DND-41 (cell line): ENCODE data around the gene CTXND1.

Experiments
- ATAC-seq: fragments of 200-7000 bp; cut with Tn5 transposase; 3 replicates; pipeline ENCODE4 v1.9.1; 2021; ENCODE audit warnings: low read depth; ENCODE audit not compliant: insufficient read depth
- DNase-seq: peaks from one replicate; pipeline ENCODE4 v3.0.0-alpha.2; 2020
- H2AFZ ChIP-seq: 2 replicates; pipeline ENCODE4 v1.6.0; 2012; ENCODE audit warnings: low read depth, low read length
- H3K27ac ChIP-seq: 2 replicates; pipeline ENCODE4 v1.5.1; 2012; ENCODE audit warnings: low read length, inconsistent platforms
- H3K27me3 ChIP-seq: fragments of 200-600 bp; sonication (generic); 2 replicates; pipeline ENCODE4 v1.6.0; 2012; ENCODE audit warnings: low read length, mild to moderate bottlenecking, inconsistent platforms; ENCODE audit not compliant: insufficient read depth, poor library complexity
- H3K36me3 ChIP-seq: 2 replicates; pipeline ENCODE4 v1.5.1; 2012; ENCODE audit warnings: low read length, inconsistent platforms; ENCODE audit not compliant: insufficient read depth
- H3K4me1 ChIP-seq: 2 replicates; pipeline ENCODE4 v1.5.1; 2012; ENCODE audit warnings: mild to moderate bottlenecking, low read length; ENCODE audit not compliant: insufficient read depth
- H3K4me2 ChIP-seq: 2 replicates; pipeline ENCODE4 v1.6.0; 2012; ENCODE audit warnings: mild to moderate bottlenecking, moderate library complexity, low read length, inconsistent platforms; ENCODE audit not compliant: insufficient read depth
- H3K4me3 ChIP-seq, 2 experiments: fragments of 200-600 bp in 1 of 2; shearing (Covaris generic) in 1 of 2; 2 replicates each; pipeline ENCODE4 v1.5.1; 2012 to 2016; ENCODE audit warnings: inconsistent platforms in 2 of 2, low read length in 2 of 2, mild to moderate bottlenecking in 2 of 2, low read depth in 1 of 2, moderate library complexity in 1 of 2
- H3K79me2 ChIP-seq: 2 replicates; pipeline ENCODE4 v1.6.0; 2012; ENCODE audit warnings: low read length, inconsistent platforms; ENCODE audit not compliant: insufficient read depth
- H3K9ac ChIP-seq: 2 replicates; pipeline ENCODE4 v1.6.0; 2012; ENCODE audit warnings: low read depth, mild to moderate bottlenecking, inconsistent platforms, low read length, moderate library complexity
- H3K9me3 ChIP-seq: 2 replicates; pipeline ENCODE4 v1.5.1; 2012; ENCODE audit warnings: low read length, moderate library complexity, mild to moderate bottlenecking, inconsistent platforms; ENCODE audit not compliant: insufficient read depth, severe bottlenecking
- H4K20me1 ChIP-seq: 2 replicates; pipeline ENCODE4 v1.6.0; 2012; ENCODE audit warnings: low read length; ENCODE audit not compliant: insufficient read depth
- EZH2 ChIP-seq: IDR thresholded peaks from 3 replicates; pipeline ENCODE4 v1.6.1; 2012; ENCODE audit warnings: borderline replicate concordance, low read depth, mild to moderate bottlenecking, moderate library complexity, low read length, inconsistent platforms; ENCODE audit not compliant: severe bottlenecking
- TF ChIP-seq, protein P1 (sequence below): IDR thresholded peaks from 2 replicates; pipeline ENCODE4 v1.5.1; 2012; ENCODE audit warnings: borderline replicate concordance, low read length, moderate library complexity, mild to moderate bottlenecking; ENCODE audit not compliant: poor library complexity, severe bottlenecking; ENCODE audit errors: extremely low read depth

The CTXND1 gene

DNA sequence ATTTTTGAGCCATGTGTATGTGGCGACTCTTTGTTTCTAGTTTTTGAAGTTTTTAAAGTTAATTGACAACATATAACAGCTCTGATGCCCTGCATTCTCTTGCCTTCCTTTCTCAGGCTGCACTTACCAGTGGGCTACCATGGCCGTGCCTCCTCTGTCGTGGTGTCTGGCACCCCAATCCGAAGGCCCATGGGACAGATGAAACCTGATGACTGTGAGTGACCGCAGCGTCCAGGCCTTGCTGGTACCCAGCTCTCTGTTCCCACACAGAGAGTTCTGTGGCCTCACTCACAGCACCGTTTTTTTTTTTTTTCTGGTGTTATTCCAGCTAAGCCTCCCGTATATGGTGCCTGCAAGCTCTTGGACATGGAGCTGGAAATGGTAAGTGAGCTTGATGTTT is 84.1 kb downstream of the CTXND1 start:
- no peaks in the 10 kb centered on the region for H3K9me3 ChIP-seq
- no peak for TF ChIP-seq EZH2
- TF ChIP-seq, protein P1, sequence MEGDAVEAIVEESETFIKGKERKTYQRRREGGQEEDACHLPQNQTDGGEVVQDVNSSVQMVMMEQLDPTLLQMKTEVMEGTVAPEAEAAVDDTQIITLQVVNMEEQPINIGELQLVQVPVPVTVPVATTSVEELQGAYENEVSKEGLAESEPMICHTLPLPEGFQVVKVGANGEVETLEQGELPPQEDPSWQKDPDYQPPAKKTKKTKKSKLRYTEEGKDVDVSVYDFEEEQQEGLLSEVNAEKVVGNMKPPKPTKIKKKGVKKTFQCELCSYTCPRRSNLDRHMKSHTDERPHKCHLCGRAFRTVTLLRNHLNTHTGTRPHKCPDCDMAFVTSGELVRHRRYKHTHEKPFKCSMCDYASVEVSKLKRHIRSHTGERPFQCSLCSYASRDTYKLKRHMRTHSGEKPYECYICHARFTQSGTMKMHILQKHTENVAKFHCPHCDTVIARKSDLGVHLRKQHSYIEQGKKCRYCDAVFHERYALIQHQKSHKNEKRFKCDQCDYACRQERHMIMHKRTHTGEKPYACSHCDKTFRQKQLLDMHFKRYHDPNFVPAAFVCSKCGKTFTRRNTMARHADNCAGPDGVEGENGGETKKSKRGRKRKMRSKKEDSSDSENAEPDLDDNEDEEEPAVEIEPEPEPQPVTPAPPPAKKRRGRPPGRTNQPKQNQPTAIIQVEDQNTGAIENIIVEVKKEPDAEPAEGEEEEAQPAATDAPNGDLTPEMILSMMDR: no peak
- H3K36me3 ChIP-seq: no peaks in the 10 kb centered on the region
- no peak overlapping the region for H3K27ac ChIP-seq
- H3K27me3 ChIP-seq: no peaks in the 10 kb centered on the region
- H2AFZ ChIP-seq: no peak overlapping the region
- H3K4me2 ChIP-seq: no peak overlapping the region
- ATAC-seq (no peak), DNase-seq (no peak)
- no peaks in the 10 kb centered on the region for H3K4me1 ChIP-seq
- no peaks in the 10 kb centered on the region for H3K79me2 ChIP-seq
- H4K20me1 ChIP-seq: no peaks in the 10 kb centered on the region
- no peak overlapping the region for H3K9ac ChIP-seq
- no peak overlapping the region for H3K4me3 ChIP-seq

GRCh38 chr15:80163897-80164296 is 88.1 kb downstream of the CTXND1 start:
- Histone ChIP-seq H3K27ac (no peak overlapping the region), H2AFZ (no peak overlapping the region), H3K79me2 (no peaks in the 10 kb centered on the region), H4K20me1 (no peaks in the 10 kb centered on the region), H3K36me3 (peaks cover 9% of the 10 kb centered on the region; the same call in 1 of the 2 replicates), H3K9ac (no peak overlapping the region), H3K9me3 (no peaks in the 10 kb centered on the region), H3K4me1 (peaks cover 16% of the 10 kb centered on the region), H3K27me3 (no peaks in the 10 kb centered on the region), H3K4me2 (no peak overlapping the region), H3K4me3 (no peak overlapping the region)
- ATAC-seq: no peak
- TF ChIP-seq, protein P1: no peak
- TF ChIP-seq EZH2: no peak
- no peak for DNase-seq

GRCh38 chr15:80163217-80163616 is 88.8 kb downstream of the CTXND1 start:
- Histone ChIP-seq H3K4me1 (peaks cover 16% of the 10 kb centered on the region), H3K9me3 (no peaks in the 10 kb centered on the region), H3K4me2 (no peak overlapping the region), H2AFZ (no peak overlapping the region), H3K4me3 (no peak overlapping the region), H3K79me2 (no peaks in the 10 kb centered on the region), H3K9ac (no peak overlapping the region), H3K27ac (no peak overlapping the region), H4K20me1 (no peaks in the 10 kb centered on the region), H3K36me3 (peaks cover 9% of the 10 kb centered on the region; the same call in 1 of the 2 replicates), H3K27me3 (no peaks in the 10 kb centered on the region)
- ATAC-seq: no peak
- TF ChIP-seq, protein P1: no peak
- no peak for TF ChIP-seq EZH2
- DNase-seq: no peak
